HG03571 (cell line): ENCODE measurements around the gene ADPRM.
"Not testable (repeated sequence)": the region's sequence is repeated elsewhere in the genome, so short reads cannot be mapped to it uniquely, and the experiment has no call there.

ENCODE experiments used
- ATAC-seq: cut with Tn5 transposase; IDR thresholded peaks from one replicate; pipeline ENCODE4 v1.9.1; 2021; ENCODE audit not compliant: unreplicated experiment

The ADPRM gene

DNA sequence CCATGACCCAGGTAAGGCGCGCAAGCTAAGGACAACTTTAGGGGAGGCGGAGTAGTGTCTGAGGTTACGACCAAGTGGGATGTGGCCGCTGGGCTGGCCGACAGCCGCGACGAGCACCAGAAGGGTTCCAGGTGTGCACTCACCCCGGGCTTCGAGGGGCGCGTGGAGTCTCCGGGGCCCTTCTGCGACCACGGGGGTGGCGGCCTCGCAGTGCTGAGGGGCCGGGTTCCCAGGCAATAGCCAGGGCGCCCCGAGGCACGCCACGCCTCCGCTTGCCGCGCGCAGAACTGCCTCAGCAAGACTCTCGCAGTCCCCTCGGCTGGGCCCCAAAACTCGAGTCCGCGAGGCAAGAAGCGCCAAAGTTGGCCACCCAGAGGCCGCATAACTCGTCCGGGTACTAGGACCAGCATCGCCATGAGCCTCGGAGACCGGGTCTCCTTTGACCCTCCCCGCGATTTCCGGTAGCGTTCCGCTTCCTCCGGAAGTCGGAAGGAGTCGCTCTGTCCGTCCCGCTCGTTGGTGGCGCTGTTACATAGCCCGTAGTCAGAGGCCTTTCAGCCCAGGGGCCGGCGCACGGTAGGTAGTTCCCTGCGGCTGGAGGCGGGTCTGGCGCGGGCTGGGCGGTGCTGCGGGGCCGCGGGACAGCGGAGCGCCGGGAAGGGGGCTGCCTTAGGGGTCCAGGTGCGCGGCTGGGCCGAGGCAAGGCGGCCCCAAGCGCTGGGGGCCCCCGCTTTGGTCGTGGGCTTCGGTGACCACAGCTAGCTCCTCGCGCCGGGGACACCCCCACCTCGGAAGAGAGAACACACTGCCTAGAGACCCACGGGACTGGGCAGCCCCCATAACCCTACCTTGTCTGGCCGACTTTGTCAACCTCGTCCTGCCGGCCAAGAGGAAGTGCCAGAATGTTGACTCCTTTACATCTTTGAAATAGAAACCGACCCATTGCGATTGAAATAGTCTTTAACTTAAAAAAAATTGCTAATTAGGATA lies at the start of gene ADPRM, which contains the start of gene SCO1:
Gene ADPRM, plus strand, starts transcription at position 503 of the 990 bp plus-strand sequence. CDS start 7,333 bp downstream, outside the sequence.
Gene SCO1, minus strand, starts transcription at position 442 of the 990 bp plus-strand sequence. Its CDS starts 26 bp downstream, at position 416.
- ATAC-seq = peak; percentile 93

DNA sequence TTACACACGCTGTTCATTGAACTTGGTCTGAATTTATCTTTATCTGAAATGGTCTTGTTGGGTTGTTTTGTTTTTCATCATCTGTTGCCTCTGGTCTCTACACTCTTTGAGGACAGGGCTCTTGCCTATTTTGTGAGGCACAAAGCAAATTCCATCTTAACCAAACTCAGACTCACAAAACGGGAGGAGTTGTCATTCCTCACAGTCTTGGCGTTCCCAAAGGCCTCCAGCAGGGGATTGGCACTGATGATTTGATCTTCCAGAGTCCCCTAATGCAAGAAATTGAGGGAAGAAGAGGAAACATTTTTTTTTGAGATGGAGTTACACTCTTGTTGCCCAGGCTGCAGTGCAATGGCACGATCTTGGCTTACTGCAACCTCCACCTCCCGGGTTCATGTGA lies 49.0 kb upstream of the ADPRM start:
- no peak for ATAC-seq

- ATAC-seq = no peak
These were observed 48.4 kb upstream of the ADPRM start for GRCh38 chr17:10648956-10649355.

- no peak for ATAC-seq
These were observed 47.8 kb upstream of the ADPRM start for GRCh38 chr17:10649602-10650001.

GRCh38 chr17:10651927-10652326 lies 45.5 kb upstream of the ADPRM start:
- no peak for ATAC-seq

GRCh38 chr17:10652984-10653659 lies 44.3 kb upstream of the ADPRM start:
- no peak for ATAC-seq

DNA sequence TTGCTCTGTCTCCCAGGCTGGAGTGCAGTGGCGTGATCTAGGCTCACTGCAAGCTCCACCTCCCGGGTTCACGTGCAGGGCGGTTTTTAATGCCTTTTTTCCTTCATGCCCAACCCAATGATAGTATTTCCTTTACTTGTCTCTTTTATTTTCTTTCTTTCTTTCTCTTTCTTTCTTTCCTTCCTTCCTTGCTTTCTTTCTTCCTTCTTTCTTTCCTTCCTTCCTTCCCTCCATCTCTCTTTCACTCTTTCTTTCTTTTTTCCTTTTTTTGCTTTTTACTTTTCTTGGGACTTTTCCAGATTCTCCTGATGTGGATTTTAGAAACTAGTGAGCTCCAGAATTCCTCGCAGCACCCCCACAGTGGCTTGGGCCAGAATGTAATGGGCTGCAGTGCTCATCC lies 43.4 kb upstream of the ADPRM start:
- ATAC-seq = no peak

DNA sequence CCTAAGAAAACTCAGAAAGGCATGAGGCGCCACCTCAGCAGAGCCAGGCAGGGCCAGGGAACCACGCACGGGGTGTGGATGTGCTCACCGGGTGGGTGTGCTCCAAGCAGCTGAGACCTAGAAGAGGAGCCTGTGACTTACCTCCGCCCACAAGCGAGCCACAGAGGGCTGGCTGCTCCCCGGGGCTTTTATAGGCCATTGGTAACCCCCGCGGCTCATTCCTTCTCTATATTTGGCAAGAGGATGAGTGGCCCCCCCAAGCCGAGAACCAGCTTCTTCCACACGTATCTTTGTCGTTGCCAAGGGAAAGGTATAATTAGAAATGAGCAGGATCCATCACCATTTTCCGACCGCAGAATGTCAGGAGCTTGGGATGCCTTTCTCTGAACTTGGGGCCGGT lies 40.2 kb upstream of the ADPRM start, which contains the start of gene MYH3:
Gene MYH3, minus strand, starts transcription at position 162 of the 400 bp plus-strand sequence. CDS start 2,245 bp downstream, outside the sequence.
- ATAC-seq = no peak

GRCh38 chr17:10657879-10658278 lies 39.5 kb upstream of the ADPRM start:
- ATAC-seq = no peak

DNA sequence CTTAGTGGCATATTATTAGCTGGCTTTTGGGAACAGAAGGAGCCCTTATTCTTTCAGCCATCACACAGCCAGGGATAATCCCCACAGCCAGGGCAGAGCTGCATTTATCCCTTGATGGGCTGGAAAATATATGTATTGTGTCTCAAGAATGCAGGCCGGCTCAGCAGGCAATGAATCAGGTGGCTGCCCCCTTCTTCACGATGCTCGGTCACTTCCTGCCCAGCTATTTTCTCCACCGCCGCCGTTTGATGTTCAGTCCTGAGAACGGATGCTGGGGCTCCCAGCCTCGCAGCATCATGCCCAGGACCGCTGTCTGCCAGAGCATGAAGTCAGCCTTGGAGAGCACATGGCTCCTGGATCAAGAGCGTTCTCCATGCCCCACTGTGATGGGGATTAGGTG lies 36.0 kb upstream of the ADPRM start:
- ATAC-seq = no peak

DNA sequence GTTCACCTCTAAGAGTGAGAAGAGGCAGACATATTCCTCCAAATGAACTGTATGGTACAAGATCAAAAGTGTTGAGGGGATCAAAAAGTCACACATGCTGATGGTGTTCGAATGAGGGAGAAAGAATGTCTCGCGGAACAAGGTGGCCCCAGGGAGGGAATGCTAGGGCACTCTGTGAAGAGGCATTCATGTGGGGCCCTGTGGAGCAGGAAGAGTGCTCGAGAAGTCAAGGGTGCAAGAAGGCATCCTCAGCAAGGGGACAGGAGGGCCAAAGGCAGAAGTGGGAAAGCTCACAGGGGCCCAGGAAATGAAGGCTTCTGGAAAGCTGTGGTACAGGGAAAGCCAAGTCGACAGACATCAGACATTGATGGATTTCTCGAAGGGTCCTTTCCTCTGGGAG lies 34.2 kb upstream of the ADPRM start:
- ATAC-seq = no peak

- no peak for ATAC-seq
These were observed 32.8 kb upstream of the ADPRM start for GRCh38 chr17:10664571-10664970.

GRCh38 chr17:10666906-10667305 lies 30.5 kb upstream of the ADPRM start:
- ATAC-seq = no peak

- ATAC-seq = no peak
These were observed 28.6 kb upstream of the ADPRM start for GRCh38 chr17:10668775-10669174.

GRCh38 chr17:10673312-10673711 lies 24.1 kb upstream of the ADPRM start:
- no peak for ATAC-seq

DNA sequence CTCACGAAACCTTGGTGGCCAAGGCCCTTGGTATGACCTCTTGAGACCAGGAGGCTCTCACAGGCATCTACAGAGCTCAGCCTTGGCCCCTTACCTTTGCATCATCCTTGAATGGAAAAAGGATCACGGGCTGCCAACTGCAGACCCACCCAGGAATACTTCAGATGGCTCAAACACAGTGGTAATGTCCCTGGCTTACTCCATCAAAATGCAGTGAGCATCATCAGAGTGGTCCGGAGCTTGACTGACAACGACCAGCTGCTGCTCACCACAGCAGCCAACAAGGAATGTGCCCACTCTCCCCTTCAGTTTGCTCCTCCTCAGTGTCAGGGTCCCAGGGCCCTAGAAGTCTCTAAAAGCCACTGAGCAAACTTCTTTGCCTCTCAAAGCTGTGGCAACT lies 22.7 kb upstream of the ADPRM start:
- ATAC-seq = no peak

DNA sequence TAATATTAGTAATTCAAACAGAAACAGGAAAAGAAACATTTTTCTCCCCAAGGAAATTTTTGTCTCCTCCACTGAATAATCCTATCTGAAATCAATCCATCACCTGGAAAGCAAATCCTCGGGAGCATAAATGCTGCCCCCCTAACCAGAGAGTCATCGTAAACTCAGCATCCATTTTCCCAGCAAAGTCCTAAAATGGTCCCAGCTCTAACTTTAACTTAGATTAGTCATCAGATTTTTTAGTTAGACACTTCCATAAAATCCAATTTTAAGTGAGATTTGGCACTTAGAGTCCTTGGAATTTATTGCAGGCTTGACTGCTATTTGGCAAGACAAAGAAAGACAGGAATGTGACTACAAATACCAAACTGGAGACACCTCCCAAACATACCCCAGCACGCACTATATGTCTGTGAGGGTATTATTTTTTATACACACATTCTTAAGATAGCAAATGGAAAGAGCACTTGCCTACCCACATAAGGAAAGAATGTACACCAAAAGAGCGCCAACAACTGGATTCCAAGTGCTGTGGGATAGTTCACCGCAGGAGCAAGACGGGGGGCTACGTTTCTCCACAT lies 15.4 kb upstream of the ADPRM start:
- ATAC-seq = no peak

DNA sequence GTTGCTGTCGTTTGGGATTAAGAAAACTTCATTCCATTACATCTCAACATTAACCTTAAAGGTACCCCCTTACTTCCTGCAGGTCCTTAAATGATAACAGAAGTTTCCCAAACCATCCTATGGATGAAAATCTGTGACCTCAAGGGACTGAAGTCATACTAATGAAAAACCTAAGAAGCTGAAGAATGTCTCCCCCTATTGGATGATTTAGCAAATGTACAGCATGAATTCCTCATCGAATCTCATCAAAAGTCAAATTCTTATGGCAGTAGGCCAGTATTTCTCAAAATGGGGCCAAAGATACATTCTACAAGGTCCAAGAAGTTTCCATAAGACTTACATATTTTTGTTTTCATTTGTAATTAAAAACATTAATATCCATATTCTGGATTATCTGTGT lies 13.5 kb upstream of the ADPRM start:
- no peak for ATAC-seq

DNA sequence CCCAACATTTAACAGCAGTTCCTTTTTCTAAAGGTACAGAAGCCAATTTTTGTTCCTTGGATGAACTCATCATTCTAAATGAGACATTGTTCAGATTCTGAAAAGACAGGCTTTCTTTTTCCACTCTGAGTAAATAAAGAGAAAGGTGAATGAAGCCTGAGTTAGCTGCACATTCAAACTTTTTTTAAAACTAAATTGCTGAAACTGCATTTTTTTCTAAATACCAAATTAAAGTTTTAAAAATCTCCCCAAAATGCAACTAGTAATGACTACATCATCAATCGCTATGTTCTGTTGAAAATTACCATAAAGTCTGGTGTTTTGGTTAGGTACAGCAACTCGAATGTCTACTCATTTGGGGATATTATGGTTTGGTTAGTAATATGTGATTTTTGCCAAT lies 9.9 kb upstream of the ADPRM start:
- ATAC-seq = no peak

DNA sequence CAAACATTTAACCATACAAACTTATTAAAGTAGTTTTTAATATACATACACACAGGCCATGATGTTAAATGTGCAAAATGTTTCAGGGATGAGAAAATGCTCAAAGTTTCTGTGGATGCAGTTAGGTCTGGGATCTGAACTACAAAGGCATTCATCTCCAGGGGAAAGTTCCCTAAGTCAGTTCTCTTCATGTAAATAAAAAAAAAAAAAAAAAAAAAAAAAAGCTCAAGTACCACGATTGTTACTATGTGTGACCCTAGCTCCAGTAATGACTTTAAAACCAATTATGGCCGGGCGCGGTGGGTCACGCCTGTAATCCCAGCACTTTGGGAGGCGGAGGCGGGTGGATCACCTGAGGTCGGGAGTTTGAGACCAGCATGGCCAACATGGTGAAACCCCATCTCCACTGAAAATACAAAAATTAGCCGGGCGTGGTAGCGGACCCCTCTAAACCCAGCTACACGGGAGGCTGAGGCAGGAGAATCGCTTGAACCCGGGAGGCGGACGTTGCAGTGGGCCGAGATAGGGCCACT lies 1.5 kb upstream of the ADPRM start:
- ATAC-seq = not testable (repeated sequence)
